HepG2 (cell line): Measurements from ENCODE around the gene PCP4L1. TPM values are rescaled to one million over a fixed set of nuclear protein-coding genes. Genes with fewer than 3 reads are reported as not detected.

Experiments
- ARID5B ChIP-seq: IDR thresholded peaks from 2 replicates; pipeline ENCODE4 v1.4.0; 2020; ENCODE audit warnings: mild to moderate bottlenecking, missing genetic modification reagents
- ETV5 ChIP-seq: IDR thresholded peaks from 2 replicates; pipeline ENCODE4 v1.6.1; 2018; ENCODE audit warnings: missing biosample characterization, missing genetic modification reagents, inconsistent platforms, borderline replicate concordance
- FOXM1 ChIP-seq: sonication (generic); formaldehyde crosslinking; IDR thresholded peaks from 2 replicates; pipeline ENCODE4 v1.5.0; 2020; ENCODE audit warnings: missing genetic modification reagents
- HNRNPLL ChIP-seq: fragments of 200-400 bp; formaldehyde crosslinking; IDR thresholded peaks from 2 replicates; pipeline ENCODE4 v1.6.1; 2017; ENCODE audit warnings: mild to moderate bottlenecking, low read depth, low read length; ENCODE audit not compliant: poor library complexity, severe bottlenecking
- MED13 ChIP-seq: sonication (generic); formaldehyde crosslinking; IDR thresholded peaks from 2 replicates; pipeline ENCODE4 v1.5.0; 2020; ENCODE audit warnings: missing genetic modification reagents
- MLLT10 ChIP-seq: sonication (generic); formaldehyde crosslinking; IDR thresholded peaks from 2 replicates; pipeline ENCODE4 v1.4.0; 2020; ENCODE audit warnings: missing genetic modification reagents
- NFAT5 ChIP-seq: sonication (generic); formaldehyde crosslinking; IDR thresholded peaks from 2 replicates; pipeline ENCODE4 v1.4.0; 2020; ENCODE audit warnings: missing genetic modification reagents
- PAF1 ChIP-seq: IDR thresholded peaks from 2 replicates; pipeline ENCODE4 v1.6.1; 2016; ENCODE audit warnings: missing genetic modification reagents, missing compliant biosample characterization
- PAXIP1 ChIP-seq: sonication (generic); formaldehyde crosslinking; conservative IDR thresholded peaks from 2 replicates; pipeline ENCODE4 v1.4.0; 2020; ENCODE audit warnings: mild to moderate bottlenecking, missing genetic modification reagents, moderate library complexity
- PHF20 ChIP-seq: sonication (generic); formaldehyde crosslinking; IDR thresholded peaks from 2 replicates; pipeline ENCODE4 v1.5.0; 2020; ENCODE audit warnings: mild to moderate bottlenecking, missing genetic modification reagents
- RARA ChIP-seq: IDR thresholded peaks from 2 replicates; pipeline ENCODE4 v1.6.1; 2016; ENCODE audit warnings: missing genetic modification reagents, missing compliant biosample characterization
- TFDP2 ChIP-seq: sonication (generic); formaldehyde crosslinking; IDR thresholded peaks from 2 replicates; pipeline ENCODE4 v1.4.0; 2020; ENCODE audit warnings: missing genetic modification reagents
- ZNF30 ChIP-seq: sonication (generic); formaldehyde crosslinking; IDR thresholded peaks from 2 replicates; pipeline ENCODE4 v1.5.0; 2020; ENCODE audit warnings: mild to moderate bottlenecking, missing genetic modification reagents
- ZNF558 ChIP-seq: sonication (generic); formaldehyde crosslinking; IDR thresholded peaks from 2 replicates; pipeline ENCODE4 v1.9.0; 2022; ENCODE audit warnings: mild to moderate bottlenecking, missing genetic modification reagents, borderline replicate concordance
- polyA plus RNA-seq, 8 experiments: library from polyadenylated mRNA; depleted of rRNA in 3 of 8; stranded (reverse) in 7 of 8; unstranded in 1 of 8; fragments of >200 nt; fragmentation: Illumina TruSeq in 4 of 8; extraction: Trizol in 4 of 8; gene quantifications; 2 replicates each; pipeline versions ENCODE4 v1.2.1 to v1.2.3, GENCODE V29; 2011 to 2016; ENCODE audit warnings: low read depth in 4 of 8, missing spikeins in 1 of 8, mixed read lengths in 1 of 8; ENCODE audit not compliant: insufficient read depth in 1 of 8
- total RNA-seq, 5 experiments: library from RNA; depleted of rRNA; stranded (reverse); fragments of >200 nt; fragmentation: Illumina TruSeq; extraction: Trizol; gene quantifications; 2 replicates each; pipeline ENCODE4 v1.2.3, GENCODE V29; 2016; ENCODE audit warnings: low read depth in 1 of 5

PCP4L1 gene
- total and polyA plus RNA-seq, 2 of the 13 experiments (the other 11 are each of a cell fraction or from before 2014, with no cell fraction given): 0.28 TPM; not detected in 1

- TF ChIP-seq PAXIP1 (CRISPR knock-in tag) (0 out of 2 replicates have a peak, but pooled peaks have one; percentile 36), RARA (CRISPR knock-in tag) (0 out of 2 replicates have a peak, but pooled peaks have one; percentile 8), FOXM1 (CRISPR knock-in tag) (no peak), MED13 (CRISPR knock-in tag) (peak; percentile 37; the same call in 1 of the 2 replicates), HNRNPLL (peak; percentile 78), PAF1 (CRISPR knock-in tag) (no peak), ETV5 (peak; percentile 84), ZNF30 (CRISPR knock-in tag) (no peak), MLLT10 (CRISPR knock-in tag) (no peak), NFAT5 (CRISPR knock-in tag) (no peak; the same call in 1 of the 2 replicates), ARID5B (CRISPR knock-in tag) (peak; percentile 47; the same call in 1 of the 2 replicates), TFDP2 (CRISPR knock-in tag) (peak; percentile 24), ZNF558 (peak; percentile 82; the same call in 1 of the 2 replicates), PHF20 (CRISPR knock-in tag) (peak; percentile 85)
Measured at GRCh38 chr1:161314201-161314981, 55.8 kb downstream of the PCP4L1 start, which contains the start of gene SDHC (continued).
